HepG2 (cell line): Measurements from ENCODE around the gene MRPL10. TPM values are rescaled to one million over a fixed set of nuclear protein-coding genes. Genes with fewer than 3 reads are reported as not detected.

Source experiments
- ATAC-seq: fragments of 200-7000 bp; cut with Tn5 transposase; 3 replicates; pipeline ENCODE4 v1.9.1; 2020; ENCODE audit warnings: mild to moderate bottlenecking, moderate library complexity
- BruUV-seq: library from RNA; stranded (reverse); fragments of 400-500 nt; replicated peaks from 2 replicates; lab custom pipeline; 2021; lab: Mats Ljungman, UMichigan
- CTCF ChIA-PET: fragments of 300-600 bp; formaldehyde crosslinking; extraction: SDS; loops from one replicate; lab custom pipeline; 2021; ENCODE audit warnings: low total read pairs, inconsistent platforms, low intra/inter-chr PET ratio; lab: Yijun Ruan, JAX
- POLR2A ChIA-PET: fragments of 350-600 bp; sonication (Branson Sonifier 250); formaldehyde crosslinking; loops from one replicate; lab custom pipeline; 2020; ENCODE audit warnings: antibody characterized with exemption, inconsistent platforms; lab: Yijun Ruan, JAX
- DNase-seq: peaks from one replicate; pipeline ENCODE4 v3.0.0-alpha.2; 2015; ENCODE audit warnings: low spot score
- FAIRE-seq: peaks from 3 replicates; lab custom pipeline; 2011; peaks lifted over from hg19 to GRCh38; lab: Jason Lieb, UNC
- H2AFZ ChIP-seq: one replicate; pipeline ENCODE4 v1.6.1; 2011; ENCODE audit warnings: low read length, inconsistent platforms
- H3K27ac ChIP-seq: fragments of 300-600 bp; 3 replicates; pipeline ENCODE4 v1.8.0; 2011; ENCODE audit warnings: mixed run types, mild to moderate bottlenecking, mixed read lengths, low read length, inconsistent platforms; ENCODE audit not compliant: insufficient read depth; ENCODE audit errors: extremely low read length
- H3K27me3 ChIP-seq, 2 experiments: fragments of 200-600 bp in 1 of 2; 2 replicates in 1 of 2; 3 replicates in 1 of 2; pipeline versions ENCODE4 v1.6.0 to v1.8.0; 2011; ENCODE audit warnings: low read length in 2 of 2, mild to moderate bottlenecking in 2 of 2, moderate library complexity in 2 of 2, inconsistent platforms in 1 of 2; ENCODE audit not compliant: insufficient read depth in 2 of 2, control insufficient read depth in 1 of 2
- H3K36me3 ChIP-seq, 2 experiments: fragments of 200-600 bp in 1 of 2; replicated peaks in 1 of 2; 2 replicates in 1 of 2; 3 replicates in 1 of 2; pipeline versions ENCODE4 v1.5.1 to v1.8.0; 2011; ENCODE audit warnings: low read length in 2 of 2, inconsistent platforms in 1 of 2; ENCODE audit not compliant: insufficient read depth in 2 of 2, control insufficient read depth in 1 of 2
- H3K4me1 ChIP-seq: 2 replicates; pipeline ENCODE4 v1.5.1; 2012; ENCODE audit warnings: low read length, inconsistent platforms; ENCODE audit not compliant: insufficient read depth
- H3K4me2 ChIP-seq: 2 replicates; pipeline ENCODE4 v1.6.0; 2011; ENCODE audit warnings: low read depth, low read length, inconsistent platforms
- H3K4me3 ChIP-seq, 3 experiments: fragments of 200-600 bp in 1 of 3; sonication (generic), shearing (Covaris generic) in 1 of 3; replicated peaks in 1 of 3; 2 replicates each; pipeline ENCODE4 v1.5.1; 2011 to 2016; ENCODE audit warnings: low read length in 3 of 3, inconsistent platforms in 2 of 3, low read depth in 2 of 3, mild to moderate bottlenecking in 2 of 3, control low read depth in 1 of 3, mixed read lengths in 1 of 3; ENCODE audit not compliant: insufficient read depth in 1 of 3
- H3K79me2 ChIP-seq: one replicate; pipeline ENCODE4 v1.6.1; 2011; ENCODE audit warnings: low read length, inconsistent platforms; ENCODE audit not compliant: insufficient read depth
- H3K9ac ChIP-seq: 2 replicates; pipeline ENCODE4 v1.6.0; 2011; ENCODE audit warnings: mild to moderate bottlenecking, low read depth, low read length, inconsistent platforms; ENCODE audit not compliant: insufficient read depth
- H3K9me3 ChIP-seq: 2 replicates; pipeline ENCODE4 v1.5.1; 2012; ENCODE audit warnings: mild to moderate bottlenecking, low read length
- H4K20me1 ChIP-seq: 2 replicates; pipeline ENCODE4 v1.6.0; 2011; ENCODE audit warnings: inconsistent platforms, mild to moderate bottlenecking, low read length, moderate library complexity; ENCODE audit not compliant: insufficient read depth
- CHD4 ChIP-seq: fragments of 200-600 bp; sonication (generic); IDR thresholded peaks from 2 replicates; pipeline ENCODE4 v1.7.0; 2017; ENCODE audit warnings: mild to moderate bottlenecking, low read length, borderline replicate concordance
- FOSL2 ChIP-seq: sonication (generic); formaldehyde crosslinking; IDR thresholded peaks from 2 replicates; pipeline ENCODE4 v1.4.0; 2020; ENCODE audit warnings: missing genetic modification reagents
- FOXC1 ChIP-seq: sonication (generic); formaldehyde crosslinking; IDR thresholded peaks from 2 replicates; pipeline ENCODE4 v1.8.0; 2022; ENCODE audit warnings: mild to moderate bottlenecking, missing genetic modification reagents, borderline replicate concordance
- RFX1 ChIP-seq: fragments of 450-650 bp; IDR thresholded peaks from 2 replicates; pipeline ENCODE4 v1.6.1; 2017
- YEATS2 ChIP-seq: sonication (generic); formaldehyde crosslinking; IDR thresholded peaks from 2 replicates; pipeline ENCODE4 v1.4.0; 2020; ENCODE audit warnings: missing genetic modification reagents, borderline replicate concordance
- ZC3H13 ChIP-seq: sonication (generic); formaldehyde crosslinking; IDR thresholded peaks from 2 replicates; pipeline ENCODE4 v1.8.1; 2023; ENCODE audit warnings: mild to moderate bottlenecking, missing genetic modification reagents, moderate library complexity
- ZNF230 ChIP-seq: sonication (generic); formaldehyde crosslinking; IDR thresholded peaks from 2 replicates; pipeline ENCODE4 v1.4.0; 2020; ENCODE audit warnings: mild to moderate bottlenecking, missing genetic modification reagents
- ZNF3 ChIP-seq: IDR thresholded peaks from 2 replicates; pipeline ENCODE4 v1.7.0; 2017; ENCODE audit warnings: inconsistent platforms
- ZNF468 ChIP-seq: sonication (generic); formaldehyde crosslinking; IDR thresholded peaks from 2 replicates; pipeline ENCODE4 v1.8.0; 2022; ENCODE audit warnings: mild to moderate bottlenecking, moderate library complexity, missing genetic modification reagents
- ZNF724P ChIP-seq: sonication (generic); formaldehyde crosslinking; IDR thresholded peaks from 2 replicates; pipeline ENCODE4 v1.8.0; 2022; ENCODE audit warnings: missing genetic modification reagents, borderline replicate concordance
- ZNF788 ChIP-seq: sonication (generic); formaldehyde crosslinking; IDR thresholded peaks from 2 replicates; pipeline ENCODE4 v1.5.0; 2020; ENCODE audit warnings: mild to moderate bottlenecking, missing genetic modification reagents, borderline replicate concordance
- WGBS: methylation state at CpG from one replicate; pipeline ENCODE4 v1.1.6; 2017; ENCODE audit warnings: low lambda C conversion rate; 5-methylcytosine and 5-hydroxymethylcytosine counted together
- in situ Hi-C: cut with HindIII; loops from 2 replicates; pipeline ENCODE4 v1.10.0; 2017; ENCODE audit warnings: low pct_unique_long_range_greater_than_20kb; ENCODE audit not compliant: extremely low pct_ligation_motif_present
- intact Hi-C: fragments of 100-400 bp; cut with micrococcal nuclease; formaldehyde crosslinking; loops from one replicate; pipeline ENCODE4 v1.10.0; 2022; ENCODE audit not compliant: unreplicated experiment
- polyA plus RNA-seq, 8 experiments: library from polyadenylated mRNA; depleted of rRNA in 3 of 8; stranded (reverse) in 7 of 8; unstranded in 1 of 8; fragments of >200 nt; fragmentation: Illumina TruSeq in 4 of 8; extraction: Trizol in 4 of 8; gene quantifications; 2 replicates each; pipeline versions ENCODE4 v1.2.1 to v1.2.3, GENCODE V29; 2011 to 2016; ENCODE audit warnings: low read depth in 4 of 8, missing spikeins in 1 of 8, mixed read lengths in 1 of 8; ENCODE audit not compliant: insufficient read depth in 1 of 8
- total RNA-seq, 5 experiments: library from RNA; depleted of rRNA; stranded (reverse); fragments of >200 nt; fragmentation: Illumina TruSeq; extraction: Trizol; gene quantifications; 2 replicates each; pipeline ENCODE4 v1.2.3, GENCODE V29; 2016; ENCODE audit warnings: low read depth in 1 of 5
- TF ChIP-seq, protein P1 (sequence below): sonication (generic); formaldehyde crosslinking; IDR thresholded peaks from 2 replicates; pipeline ENCODE4 v1.5.0; 2020; ENCODE audit warnings: mild to moderate bottlenecking, missing genetic modification reagents, borderline replicate concordance
- TF ChIP-seq, protein P2 (sequence below): sonication (generic); formaldehyde crosslinking; IDR thresholded peaks from 2 replicates; pipeline ENCODE4 v1.5.0; 2020; ENCODE audit warnings: missing genetic modification reagents
- TF ChIP-seq, protein P3 (sequence below): sonication (generic); formaldehyde crosslinking; IDR thresholded peaks from 2 replicates; pipeline ENCODE4 v1.4.0; 2020; ENCODE audit warnings: missing genetic modification reagents
- TF ChIP-seq, protein P4 (sequence below): sonication (generic); formaldehyde crosslinking; IDR thresholded peaks from 2 replicates; pipeline ENCODE4 v1.4.0; 2020; ENCODE audit warnings: missing genetic modification reagents, borderline replicate concordance

The MRPL10 gene
- total and polyA plus RNA-seq, 2 of the 13 experiments (the other 11 are each of a cell fraction or from before 2014, with no cell fraction given), result 56.7 to 149 TPM

DNA sequence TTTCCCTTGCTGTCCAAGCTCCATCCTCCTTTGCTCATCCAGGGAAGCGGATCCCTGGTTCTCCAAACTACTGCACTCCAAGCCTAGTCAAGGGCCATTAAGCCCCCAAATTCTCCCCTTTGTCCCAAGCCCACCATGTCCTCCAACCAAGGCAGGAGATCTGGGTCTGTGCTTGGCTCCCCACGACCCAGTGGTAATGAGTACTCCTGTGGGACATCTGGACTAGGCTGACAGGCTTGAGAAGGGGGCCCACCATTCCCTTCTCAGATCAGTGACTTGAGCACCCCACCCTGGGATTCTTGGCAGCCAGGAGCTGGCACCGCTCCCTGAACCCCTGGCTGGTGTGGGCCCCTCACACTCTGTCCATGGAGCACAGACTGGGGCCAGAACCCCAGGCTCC, 26.9 kb downstream of the MRPL10 start:
- Histone ChIP-seq H3K79me2 (no peaks in the 10 kb centered on the region), H3K36me3 (peaks cover 4 to 6% of the 10 kb centered on the region in 2 experiments; a peak in 3 of 5 replicates), H3K4me1 (no peaks in the 10 kb centered on the region), H3K27me3 (peaks cover 4 to 16% of the 10 kb centered on the region in 2 experiments; a peak in 3 of 5 replicates), H3K4me3 (no peak overlapping the region), H3K9ac (no peak overlapping the region), H3K27ac (no peak overlapping the region), H3K4me2 (no peak overlapping the region), H4K20me1 (peaks cover 4% of the 10 kb centered on the region; the same call in 1 of the 2 replicates), H2AFZ (no peak overlapping the region), H3K9me3 (no peaks in the 10 kb centered on the region)
- DNase-seq (no peak), FAIRE-seq (no peak), ATAC-seq (no peak)
- ChIA-PET CTCF (no interaction called here), POLR2A (no interaction called here)
- in situ Hi-C loops, result no loop called here
- BruUV-seq, result no TSS peak
- intact Hi-C loops, result no loop called here
- 6% methylated on average over 2 of the region's 3 CpGs for WGBS
- TF ChIP-seq YEATS2 (no peak), RFX1 (no peak), FOXC1 (CRISPR knock-in tag) (no peak), ZNF788 (CRISPR knock-in tag) (no peak), ZNF468 (CRISPR knock-in tag) (no peak), ZC3H13 (CRISPR knock-in tag) (no peak), ZNF230 (CRISPR knock-in tag) (no peak), CHD4 (no peak), FOSL2 (no peak), ZNF724P (no peak), ZNF3 (CRISPR knock-in tag) (no peak)
- TF ChIP-seq, protein P1, sequence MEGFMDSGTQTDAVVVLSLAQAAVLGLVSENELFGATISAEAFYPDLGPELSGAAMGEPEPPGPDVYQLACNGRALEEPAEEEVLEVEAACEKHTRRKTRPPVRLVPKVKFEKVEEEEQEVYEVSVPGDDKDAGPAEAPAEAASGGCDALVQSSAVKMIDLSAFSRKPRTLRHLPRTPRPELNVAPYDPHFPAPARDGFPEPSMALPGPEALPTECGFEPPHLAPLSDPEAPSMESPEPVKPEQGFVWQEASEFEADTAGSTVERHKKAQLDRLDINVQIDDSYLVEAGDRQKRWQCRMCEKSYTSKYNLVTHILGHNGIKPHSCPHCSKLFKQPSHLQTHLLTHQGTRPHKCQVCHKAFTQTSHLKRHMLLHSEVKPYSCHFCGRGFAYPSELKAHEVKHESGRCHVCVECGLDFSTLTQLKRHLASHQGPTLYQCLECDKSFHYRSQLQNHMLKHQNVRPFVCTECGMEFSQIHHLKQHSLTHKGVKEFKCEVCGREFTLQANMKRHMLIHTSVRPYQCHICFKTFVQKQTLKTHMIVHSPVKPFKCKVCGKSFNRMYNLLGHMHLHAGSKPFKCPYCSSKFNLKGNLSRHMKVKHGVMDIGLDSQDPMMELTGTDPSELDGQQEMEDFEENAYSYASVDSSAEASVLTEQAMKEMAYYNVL (CRISPR knock-in tag), result no peak
- TF ChIP-seq, protein P2, sequence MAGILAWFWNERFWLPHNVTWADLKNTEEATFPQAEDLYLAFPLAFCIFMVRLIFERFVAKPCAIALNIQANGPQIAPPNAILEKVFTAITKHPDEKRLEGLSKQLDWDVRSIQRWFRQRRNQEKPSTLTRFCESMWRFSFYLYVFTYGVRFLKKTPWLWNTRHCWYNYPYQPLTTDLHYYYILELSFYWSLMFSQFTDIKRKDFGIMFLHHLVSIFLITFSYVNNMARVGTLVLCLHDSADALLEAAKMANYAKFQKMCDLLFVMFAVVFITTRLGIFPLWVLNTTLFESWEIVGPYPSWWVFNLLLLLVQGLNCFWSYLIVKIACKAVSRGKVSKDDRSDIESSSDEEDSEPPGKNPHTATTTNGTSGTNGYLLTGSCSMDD (CRISPR knock-in tag), result no peak
- TF ChIP-seq, protein P3, sequence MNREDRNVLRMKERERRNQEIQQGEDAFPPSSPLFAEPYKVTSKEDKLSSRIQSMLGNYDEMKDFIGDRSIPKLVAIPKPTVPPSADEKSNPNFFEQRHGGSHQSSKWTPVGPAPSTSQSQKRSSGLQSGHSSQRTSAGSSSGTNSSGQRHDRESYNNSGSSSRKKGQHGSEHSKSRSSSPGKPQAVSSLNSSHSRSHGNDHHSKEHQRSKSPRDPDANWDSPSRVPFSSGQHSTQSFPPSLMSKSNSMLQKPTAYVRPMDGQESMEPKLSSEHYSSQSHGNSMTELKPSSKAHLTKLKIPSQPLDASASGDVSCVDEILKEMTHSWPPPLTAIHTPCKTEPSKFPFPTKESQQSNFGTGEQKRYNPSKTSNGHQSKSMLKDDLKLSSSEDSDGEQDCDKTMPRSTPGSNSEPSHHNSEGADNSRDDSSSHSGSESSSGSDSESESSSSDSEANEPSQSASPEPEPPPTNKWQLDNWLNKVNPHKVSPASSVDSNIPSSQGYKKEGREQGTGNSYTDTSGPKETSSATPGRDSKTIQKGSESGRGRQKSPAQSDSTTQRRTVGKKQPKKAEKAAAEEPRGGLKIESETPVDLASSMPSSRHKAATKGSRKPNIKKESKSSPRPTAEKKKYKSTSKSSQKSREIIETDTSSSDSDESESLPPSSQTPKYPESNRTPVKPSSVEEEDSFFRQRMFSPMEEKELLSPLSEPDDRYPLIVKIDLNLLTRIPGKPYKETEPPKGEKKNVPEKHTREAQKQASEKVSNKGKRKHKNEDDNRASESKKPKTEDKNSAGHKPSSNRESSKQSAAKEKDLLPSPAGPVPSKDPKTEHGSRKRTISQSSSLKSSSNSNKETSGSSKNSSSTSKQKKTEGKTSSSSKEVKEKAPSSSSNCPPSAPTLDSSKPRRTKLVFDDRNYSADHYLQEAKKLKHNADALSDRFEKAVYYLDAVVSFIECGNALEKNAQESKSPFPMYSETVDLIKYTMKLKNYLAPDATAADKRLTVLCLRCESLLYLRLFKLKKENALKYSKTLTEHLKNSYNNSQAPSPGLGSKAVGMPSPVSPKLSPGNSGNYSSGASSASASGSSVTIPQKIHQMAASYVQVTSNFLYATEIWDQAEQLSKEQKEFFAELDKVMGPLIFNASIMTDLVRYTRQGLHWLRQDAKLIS (CRISPR knock-in tag), result no peak
- TF ChIP-seq, protein P4, sequence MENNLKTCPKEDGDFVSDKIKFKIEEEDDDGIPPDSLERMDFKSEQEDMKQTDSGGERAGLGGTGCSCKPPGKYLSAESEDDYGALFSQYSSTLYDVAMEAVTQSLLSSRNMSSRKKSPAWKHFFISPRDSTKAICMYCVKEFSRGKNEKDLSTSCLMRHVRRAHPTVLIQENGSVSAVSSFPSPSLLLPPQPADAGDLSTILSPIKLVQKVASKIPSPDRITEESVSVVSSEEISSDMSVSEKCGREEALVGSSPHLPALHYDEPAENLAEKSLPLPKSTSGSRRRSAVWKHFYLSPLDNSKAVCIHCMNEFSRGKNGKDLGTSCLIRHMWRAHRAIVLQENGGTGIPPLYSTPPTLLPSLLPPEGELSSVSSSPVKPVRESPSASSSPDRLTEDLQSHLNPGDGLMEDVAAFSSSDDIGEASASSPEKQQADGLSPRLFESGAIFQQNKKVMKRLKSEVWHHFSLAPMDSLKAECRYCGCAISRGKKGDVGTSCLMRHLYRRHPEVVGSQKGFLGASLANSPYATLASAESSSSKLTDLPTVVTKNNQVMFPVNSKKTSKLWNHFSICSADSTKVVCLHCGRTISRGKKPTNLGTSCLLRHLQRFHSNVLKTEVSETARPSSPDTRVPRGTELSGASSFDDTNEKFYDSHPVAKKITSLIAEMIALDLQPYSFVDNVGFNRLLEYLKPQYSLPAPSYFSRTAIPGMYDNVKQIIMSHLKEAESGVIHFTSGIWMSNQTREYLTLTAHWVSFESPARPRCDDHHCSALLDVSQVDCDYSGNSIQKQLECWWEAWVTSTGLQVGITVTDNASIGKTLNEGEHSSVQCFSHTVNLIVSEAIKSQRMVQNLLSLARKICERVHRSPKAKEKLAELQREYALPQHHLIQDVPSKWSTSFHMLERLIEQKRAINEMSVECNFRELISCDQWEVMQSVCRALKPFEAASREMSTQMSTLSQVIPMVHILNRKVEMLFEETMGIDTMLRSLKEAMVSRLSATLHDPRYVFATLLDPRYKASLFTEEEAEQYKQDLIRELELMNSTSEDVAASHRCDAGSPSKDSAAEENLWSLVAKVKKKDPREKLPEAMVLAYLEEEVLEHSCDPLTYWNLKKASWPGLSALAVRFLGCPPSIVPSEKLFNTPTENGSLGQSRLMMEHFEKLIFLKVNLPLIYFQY (CRISPR knock-in tag), result no peak
